SW480 (cell line): ENCODE data around the gene DENND1A.
"Not testable (repeated sequence)": the region's sequence is repeated elsewhere in the genome, so short reads cannot be mapped to it uniquely, and the experiment has no call there.

Experiments
- DNase-seq: peaks from one replicate; pipeline ENCODE4 v3.0.0-alpha.2; 2016; ENCODE audit warnings: low spot score

The DENND1A gene

GRCh38 chr9:123336449-123336848, 593.5 kb downstream of the DENND1A start:
- DNase-seq: no peak

- no peak for DNase-seq
Measured at GRCh38 chr9:123335986-123336329, 594.0 kb downstream of the DENND1A start.

GRCh38 chr9:123335193-123335985, 594.5 kb downstream of the DENND1A start:
- no peak for DNase-seq

- no peak for DNase-seq
Measured at GRCh38 chr9:123334639-123335038, 595.3 kb downstream of the DENND1A start.

- DNase-seq: not testable (repeated sequence)
Measured at GRCh38 chr9:123333058-123333669, 596.8 kb downstream of the DENND1A start.

GRCh38 chr9:123331346-123332060, 598.4 kb downstream of the DENND1A start:
- DNase-seq: no peak
